ENCODE results near the gene TTC39B.

Gene TTC39B

DNA sequence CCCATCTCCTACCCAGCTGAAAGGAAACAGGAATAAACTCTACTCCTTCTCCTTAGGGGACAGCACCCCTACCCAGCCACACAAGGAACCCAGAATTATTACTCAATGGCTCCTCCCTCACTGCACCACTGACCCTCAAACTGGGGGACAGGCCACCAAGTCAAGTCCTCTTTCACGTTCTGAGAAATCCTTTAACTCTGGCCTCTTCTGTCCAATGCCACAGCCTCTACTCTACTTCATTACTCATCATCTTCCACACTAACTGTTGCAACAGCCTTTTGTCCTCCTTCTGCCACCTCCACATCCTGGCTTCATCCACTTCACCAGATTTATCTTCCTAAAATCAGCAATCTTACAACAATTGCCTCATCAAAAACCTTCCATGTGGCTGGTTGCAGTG, 6.8 kb downstream of the TTC39B start:
- no peak for DNase-seq

GRCh38 chr9:15299374-15299939, 7.6 kb downstream of the TTC39B start:
- peak in 2 of 4 experiments; percentile 15 to 26 for DNase-seq

- DNase-seq = no peak
These were observed 8.7 kb downstream of the TTC39B start for GRCh38 chr9:15298362-15298761.

- no peak for DNase-seq
These were observed 11.1 kb downstream of the TTC39B start for GRCh38 chr9:15295761-15296405.

DNA sequence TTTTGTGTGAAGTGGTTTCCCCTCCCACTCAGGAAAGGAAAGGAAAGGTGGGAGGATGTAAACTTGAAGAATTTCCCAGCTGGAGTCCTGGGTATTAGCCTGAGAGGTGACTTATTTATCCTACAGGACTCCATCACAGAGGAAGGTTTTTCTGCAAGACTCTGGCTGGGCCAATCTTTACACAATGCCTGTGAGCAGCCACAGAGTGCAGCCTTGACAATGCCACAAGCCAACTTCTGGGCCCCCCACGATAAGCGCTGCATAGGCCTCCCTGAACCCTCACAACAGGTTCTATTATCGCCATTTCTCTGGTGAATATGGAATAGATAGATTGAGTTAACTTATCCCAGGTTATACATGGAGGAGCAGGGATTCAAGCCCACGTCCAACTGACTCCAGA, 12.4 kb downstream of the TTC39B start:
- DNase-seq = no peak

DNA sequence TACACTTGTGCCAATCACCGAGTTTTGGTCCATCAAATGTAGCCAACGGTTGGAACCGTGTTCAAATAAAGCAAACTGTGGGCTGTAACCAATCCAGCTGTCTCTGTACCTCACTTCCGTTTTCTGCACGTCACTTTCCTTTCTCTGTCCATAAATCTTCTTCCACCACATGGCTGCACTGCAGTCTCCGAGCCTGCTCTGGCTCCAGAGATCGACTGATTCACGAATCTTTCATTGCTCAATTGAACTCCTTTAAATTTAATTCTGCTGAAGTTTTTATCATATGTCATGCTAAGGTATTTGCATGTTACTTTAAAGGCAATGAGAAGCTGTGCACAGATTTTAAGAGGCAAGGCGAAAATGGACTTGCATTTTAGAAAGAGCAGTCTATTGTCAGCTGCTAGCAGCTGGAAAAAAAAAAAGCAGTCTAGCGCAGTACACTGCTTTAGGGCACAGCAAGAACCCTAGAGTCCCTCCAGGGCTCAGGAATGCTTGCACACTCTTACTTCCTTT, 13.2 kb downstream of the TTC39B start:
- no peak for DNase-seq

GRCh38 chr9:15293084-15293483, 13.9 kb downstream of the TTC39B start:
- DNase-seq = no peak

DNA sequence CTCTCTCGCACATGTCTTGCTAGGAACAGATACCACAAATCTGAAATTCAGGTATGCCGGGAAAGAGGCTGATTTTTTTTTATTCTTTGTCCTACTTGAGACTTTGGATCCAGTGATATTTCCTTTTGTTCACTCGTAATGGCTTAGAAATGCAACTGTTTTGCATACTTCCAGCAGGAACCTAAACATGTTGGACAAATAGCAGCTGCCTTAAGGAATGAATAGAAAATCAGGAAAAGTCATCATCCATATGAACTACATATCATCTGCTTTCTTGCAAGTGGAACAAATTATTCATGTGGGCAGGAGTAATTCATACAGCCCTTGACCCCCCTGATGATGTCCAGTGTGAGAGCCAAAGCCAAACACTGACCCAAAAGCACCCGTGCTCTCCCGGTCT, 17.4 kb downstream of the TTC39B start:
- no peak for DNase-seq

- DNase-seq = no peak
These were observed 19.7 kb downstream of the TTC39B start for GRCh38 chr9:15287309-15287708.

- DNase-seq = no peak
These were observed 20.7 kb downstream of the TTC39B start for GRCh38 chr9:15286161-15286821.

GRCh38 chr9:15282567-15283285, 24.3 kb downstream of the TTC39B start:
- no peak for DNase-seq

- DNase-seq = no peak
These were observed 26.4 kb downstream of the TTC39B start for GRCh38 chr9:15280647-15281046.

DNA sequence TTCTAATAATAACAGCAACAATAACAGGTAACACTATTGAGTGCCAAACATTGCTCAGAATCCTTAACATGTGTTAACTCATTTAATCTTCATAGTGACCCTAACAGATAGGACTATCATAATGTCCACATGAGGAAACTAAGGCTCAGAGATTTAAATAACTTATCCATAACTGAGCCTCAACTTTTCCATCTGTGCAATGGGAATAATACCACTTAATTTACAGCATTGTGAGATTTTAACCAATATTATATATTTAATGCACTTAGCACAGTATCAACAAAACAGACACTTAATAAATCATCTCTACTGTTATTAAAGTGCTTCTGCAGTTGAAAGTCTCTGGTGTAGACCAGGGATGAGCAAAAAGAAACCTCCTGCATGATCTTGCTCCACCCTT, 28.2 kb downstream of the TTC39B start:
- no peak for DNase-seq

GRCh38 chr9:15278091-15278687, 28.8 kb downstream of the TTC39B start:
- no peak for DNase-seq

DNA sequence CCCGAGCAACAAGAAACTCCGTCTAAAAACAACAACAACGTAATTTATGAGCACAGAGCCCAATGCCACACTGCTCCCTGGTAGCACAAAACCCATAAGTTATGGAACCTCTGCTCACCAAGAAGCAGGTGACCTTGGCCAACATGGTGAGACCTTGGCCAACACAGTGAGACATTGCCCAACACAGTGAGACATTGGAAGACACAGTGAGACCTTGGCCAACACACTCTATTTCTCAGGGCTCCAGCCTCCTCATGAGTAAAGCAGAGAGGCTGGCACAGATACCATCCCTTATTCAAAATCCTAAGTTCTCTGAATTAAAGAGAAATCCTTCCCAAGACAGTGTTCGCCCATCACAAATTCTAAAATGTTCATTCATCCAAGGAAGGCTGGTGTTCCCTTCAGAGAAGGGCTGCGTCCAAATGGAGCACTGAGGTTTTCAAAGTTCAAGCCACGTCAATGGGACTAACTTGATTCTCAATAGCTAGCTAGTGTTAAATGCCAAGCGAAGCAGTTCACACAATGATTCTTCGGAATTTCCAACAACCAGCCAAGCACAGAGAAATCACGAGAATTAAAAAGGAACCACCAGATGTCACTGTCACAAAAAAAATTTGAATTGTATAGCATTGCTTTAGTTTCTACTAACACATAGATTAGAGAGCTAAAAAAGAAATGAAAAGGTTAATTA, 29.5 kb downstream of the TTC39B start:
- no peak for DNase-seq

GRCh38 chr9:15276328-15276938, 30.6 kb downstream of the TTC39B start:
- DNase-seq = no peak

DNA sequence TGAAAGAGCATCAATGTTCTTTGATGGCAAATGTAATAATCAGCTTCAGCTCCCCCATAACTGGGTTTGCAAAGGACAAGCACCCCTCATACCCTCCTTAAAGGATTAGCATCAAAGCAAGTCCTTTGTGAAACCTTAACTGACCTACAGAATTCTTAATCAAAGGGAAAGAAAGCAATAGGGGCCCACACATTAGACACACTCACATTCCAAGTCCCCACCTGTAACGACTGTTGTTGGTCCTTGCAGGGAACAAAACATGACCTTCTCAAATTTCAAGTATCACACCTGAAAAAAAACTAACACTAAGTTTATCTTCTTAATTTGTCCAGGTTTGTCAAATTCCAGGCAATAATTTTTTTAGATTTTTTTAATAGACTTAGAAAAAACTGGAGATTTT, 32.6 kb downstream of the TTC39B start:
- no peak for DNase-seq

DNA sequence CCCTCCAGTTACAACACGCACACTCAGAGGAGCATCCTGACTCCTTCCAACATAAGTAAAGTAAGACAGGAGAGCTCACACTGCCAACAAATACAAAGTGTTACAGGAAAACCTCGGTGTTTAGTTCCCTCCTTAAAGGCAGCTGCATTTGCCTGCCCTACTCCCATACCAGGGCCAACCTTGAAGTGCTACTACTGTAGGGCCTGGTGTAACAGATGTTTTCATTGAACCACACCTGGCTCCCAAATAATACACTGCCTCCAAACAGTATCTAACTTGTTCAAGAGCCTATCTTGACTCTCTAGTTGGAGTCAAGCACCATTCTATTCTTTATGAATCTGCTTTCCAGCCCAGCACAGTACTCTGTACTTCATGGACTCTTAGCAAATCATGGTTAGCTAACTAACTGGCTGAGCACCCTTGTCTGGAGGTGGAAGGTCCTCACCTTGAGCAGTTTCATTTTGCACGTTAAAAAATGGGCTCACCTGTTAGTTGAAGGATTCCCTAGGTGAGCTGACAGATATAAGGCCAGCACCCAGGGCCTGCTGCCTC, 34.6 kb downstream of the TTC39B start:
- DNase-seq = no peak

DNA sequence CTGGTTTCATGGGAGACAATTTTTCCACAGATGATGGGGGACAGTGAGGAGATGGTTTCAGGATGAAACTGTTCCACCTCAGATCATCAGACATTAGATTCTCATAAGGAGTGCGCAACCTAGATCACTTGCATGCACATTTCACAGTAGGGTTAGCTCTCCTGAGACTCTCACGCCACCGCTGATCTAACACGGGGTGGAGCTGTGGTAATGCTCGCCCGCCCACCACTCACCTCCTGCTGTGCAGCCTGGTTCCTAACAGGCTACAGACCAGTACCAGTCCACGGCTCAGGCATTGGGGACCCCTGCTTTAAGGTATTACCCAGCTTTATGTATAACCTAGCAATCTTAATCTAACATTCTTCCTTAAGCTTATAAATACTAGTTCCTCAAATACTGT, 35.6 kb downstream of the TTC39B start:
- no peak for DNase-seq

DNA sequence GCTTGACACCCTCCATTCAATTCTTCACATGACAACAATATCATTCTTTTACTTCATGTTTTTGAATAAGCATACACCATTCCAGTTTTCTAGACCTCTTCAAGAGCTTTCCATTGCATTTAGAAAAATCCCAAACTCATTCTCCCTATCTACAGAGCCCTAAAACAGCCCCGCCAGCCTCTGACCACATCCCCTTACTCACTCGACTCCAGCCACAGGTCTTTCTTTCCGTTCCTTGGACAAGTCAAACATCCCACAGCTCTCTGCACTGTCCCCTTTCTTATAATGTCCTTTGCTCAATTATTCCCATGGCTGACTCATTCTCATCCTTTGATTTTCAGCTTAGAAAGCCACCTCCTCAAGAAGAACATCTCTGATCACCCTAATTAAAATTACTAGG, 38.2 kb downstream of the TTC39B start:
- no peak for DNase-seq

- no peak for DNase-seq
These were observed 38.7 kb downstream of the TTC39B start for GRCh38 chr9:15268317-15268716.

- DNase-seq = no peak
These were observed 42.1 kb downstream of the TTC39B start for GRCh38 chr9:15264918-15265317.

Data from activated naive CD4-positive, alpha-beta T cell (primary cell).